Heart right ventricle (tissue), 16 donors: ENCODE data around the gene MACROH2A1. TPM values are rescaled to one million over a fixed set of nuclear protein-coding genes. Genes with fewer than 3 reads are reported as not detected.

Experiments
- ATAC-seq, 8 donors: fragments of 200-7000 bp; cut with Tn5 transposase; one replicate each; pipeline ENCODE4 v1.9.1; 2020; ENCODE audit warnings: mild to moderate bottlenecking in 8 of 8, moderate library complexity in 8 of 8, moderate number of reproducible peaks in 1 of 8
- DNase-seq, 2 donors: peaks; one replicate each; pipeline ENCODE4 v3.0.0-alpha.2; 2020
- H3K27ac ChIP-seq, 10 donors: fragments of 200-600 bp; sonication (generic) in 2 of 10; one replicate each; pipeline versions ENCODE4 v1.5.0 to v1.8.0; 2020 to 2022; ENCODE audit warnings: mild to moderate bottlenecking in 3 of 10
- H3K27me3 ChIP-seq, 7 donors: fragments of 200-600 bp; one replicate each; pipeline ENCODE4 v1.8.0; 2021 to 2022; ENCODE audit warnings: mild to moderate bottlenecking in 2 of 7
- H3K36me3 ChIP-seq, 9 donors: fragments of 200-600 bp; sonication (generic) in 1 of 9; one replicate each; pipeline versions ENCODE4 v1.5.0 to v1.8.0; 2020 to 2022; ENCODE audit warnings: mild to moderate bottlenecking in 2 of 9
- H3K4me1 ChIP-seq, 9 donors: fragments of 200-600 bp; sonication (generic) in 1 of 9; one replicate each; pipeline versions ENCODE4 v1.5.0 to v1.8.0; 2020 to 2022; ENCODE audit warnings: mild to moderate bottlenecking in 4 of 9
- H3K4me3 ChIP-seq, 10 donors: fragments of 200-600 bp; sonication (generic) in 2 of 10; one replicate each; pipeline versions ENCODE4 v1.5.0 to v1.8.0; 2020 to 2022; ENCODE audit warnings: mild to moderate bottlenecking in 7 of 10, moderate library complexity in 2 of 10
- H3K9me3 ChIP-seq, 11 donors: fragments of 200-600 bp in 10 of 11; sonication (generic) in 2 of 11; one replicate each; pipeline versions ENCODE4 v1.5.0 to v1.8.0; 2013 to 2022; ENCODE audit warnings: mild to moderate bottlenecking in 2 of 11, control low read depth in 1 of 11, moderate library complexity in 1 of 11
- WGBS, 2 donors: extraction: QIAGEN DNeasy Blood & Tissue Kit; methylation state at CpG; one replicate each; pipeline ENCODE4 v1.1.7; 2013; ENCODE audit warnings: inconsistent platforms in 1 of 2; 5-methylcytosine and 5-hydroxymethylcytosine counted together
- intact Hi-C, 10 donors: fragments of 100-400 bp; cut with DNase I; formaldehyde crosslinking; loops; one replicate each; pipeline versions ENCODE4 v1.11.1 to v1.14.2; 2022
- polyA plus RNA-seq, 2 donors: library from polyadenylated mRNA; stranded (reverse); fragments of 200-250 nt; gene quantifications; one replicate each; pipeline ENCODE4 v1.2.3, GENCODE V29; 2013
- total RNA-seq, 10 donors: library from RNA; stranded (reverse); fragmentation: NEBNext Ultra II Directional in 3 of 10; extraction: Animal tissue kit (Norgen Biotek cat#: 25700) in 3 of 10; gene quantifications; one replicate each; pipeline versions ENCODE4 v1.2.1 to v1.2.4, GENCODE V29; 2021 to 2023
- TF ChIP-seq, protein P1 (sequence below), 9 donors: fragments of 200-600 bp; sonication (generic) in 2 of 9; IDR thresholded peaks; one replicate each; pipeline versions ENCODE4 v1.5.0 to v1.8.0; 2021 to 2022; ENCODE audit warnings: antibody characterized with exemption in 9 of 9, mild to moderate bottlenecking in 5 of 9, moderate library complexity in 1 of 9
- donor health status: Arrhythmogenic right ventricular cardiomyopathy.
- donor health status: ischemic (EF 13 %, LVEDD 7.1; RV severe dilation, severe dysfunction).
- donor health status: healthy with polysubstance abuse.
- donor health status: DM: no; HTN: yes; CAD: no.
- donor health status: DM: no; HTN: no; CAD: no.
- donor health status: ischemic (EF 25% LVEDD 6.9; RV normal size, moderate dysfunction).
- donor health status: ischemic (EF 25% LVEDD 5.7; RV mildly dilated, moderate dysfunction).
- donor health status: healthy.
- donor health status: DM: yes; HTN: yes; CAD: no.
- donor health status: Ischemic cardiomyopathy.
- donor health status: ischemic (EF 35%, LVEDD 5.7; RV mildly dilated, moderate dysfunction).
- donor health status: nonischemic (EF 11% LVEDD 7.7; RV severe dilation, severe dysfunction).
- donor health status: DM: yes; HTN: yes; CAD: no.
- donor health status: PGD.
- donor health status: ischemic (EF 29% LVEDD 5.4; RV normal size, mild dysfunction).
- donor health status: nonischemic (EF 23%, LVEDD 6.1; RV moderate dilation, normal function).

The MACROH2A1 gene
- total and polyA plus RNA-seq, 12 donors, result 80.0 to 152 (median 101) TPM

DNA sequence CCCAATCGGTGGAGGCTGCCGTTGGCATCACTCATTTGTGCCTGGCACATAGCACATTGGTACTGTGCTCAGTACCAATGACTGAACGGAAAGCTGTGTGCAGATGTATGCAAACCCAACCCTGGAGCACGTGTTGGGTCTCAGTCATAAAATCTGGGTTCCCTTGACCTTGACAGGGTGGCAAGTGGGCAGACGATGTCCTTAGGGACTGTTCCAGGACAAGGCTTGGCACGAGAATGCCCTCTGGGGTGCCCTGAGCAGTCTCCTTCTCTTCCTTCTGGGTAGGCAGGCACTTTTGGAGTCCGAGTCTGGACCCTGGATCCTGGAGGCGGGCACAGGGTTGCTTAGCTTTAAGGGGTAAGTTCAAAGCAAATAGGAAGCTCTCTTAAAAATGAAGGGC is 75.8 kb downstream of the MACROH2A1 start:
- DNase-seq (no peak), ATAC-seq (no peak)
- intact Hi-C loops, result no loop called here

DNA sequence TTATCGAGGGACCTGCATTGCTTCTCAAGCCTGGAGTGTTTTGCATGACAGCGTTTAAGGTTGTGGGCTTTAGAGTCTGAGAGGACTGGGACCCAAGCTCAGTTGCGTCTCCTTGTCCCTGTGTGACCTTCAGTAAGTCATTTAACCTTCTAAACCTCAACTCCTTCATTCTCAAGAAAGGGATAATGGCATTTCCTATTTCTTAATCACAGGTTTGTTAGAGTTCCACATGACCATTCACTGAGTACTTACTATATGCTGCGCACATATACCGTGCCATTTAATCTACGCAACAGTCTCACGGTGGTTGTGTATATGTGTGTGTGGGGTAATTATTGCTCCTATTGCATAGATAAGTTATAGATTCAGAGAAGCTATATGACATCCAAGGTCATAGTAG is 76.3 kb downstream of the MACROH2A1 start:
- H3K9me3 ChIP-seq, result no peaks in the 10 kb centered on the region
- WGBS, 2 donors, result 95% methylated on average over 7 of the region's 7 CpGs
- no peak for DNase-seq
- TF ChIP-seq, protein P1, sequence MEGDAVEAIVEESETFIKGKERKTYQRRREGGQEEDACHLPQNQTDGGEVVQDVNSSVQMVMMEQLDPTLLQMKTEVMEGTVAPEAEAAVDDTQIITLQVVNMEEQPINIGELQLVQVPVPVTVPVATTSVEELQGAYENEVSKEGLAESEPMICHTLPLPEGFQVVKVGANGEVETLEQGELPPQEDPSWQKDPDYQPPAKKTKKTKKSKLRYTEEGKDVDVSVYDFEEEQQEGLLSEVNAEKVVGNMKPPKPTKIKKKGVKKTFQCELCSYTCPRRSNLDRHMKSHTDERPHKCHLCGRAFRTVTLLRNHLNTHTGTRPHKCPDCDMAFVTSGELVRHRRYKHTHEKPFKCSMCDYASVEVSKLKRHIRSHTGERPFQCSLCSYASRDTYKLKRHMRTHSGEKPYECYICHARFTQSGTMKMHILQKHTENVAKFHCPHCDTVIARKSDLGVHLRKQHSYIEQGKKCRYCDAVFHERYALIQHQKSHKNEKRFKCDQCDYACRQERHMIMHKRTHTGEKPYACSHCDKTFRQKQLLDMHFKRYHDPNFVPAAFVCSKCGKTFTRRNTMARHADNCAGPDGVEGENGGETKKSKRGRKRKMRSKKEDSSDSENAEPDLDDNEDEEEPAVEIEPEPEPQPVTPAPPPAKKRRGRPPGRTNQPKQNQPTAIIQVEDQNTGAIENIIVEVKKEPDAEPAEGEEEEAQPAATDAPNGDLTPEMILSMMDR (IDR thresholded peaks at IDR 0.05), result no peak
- H3K27me3 ChIP-seq, result no peaks in the 10 kb centered on the region
- no peaks in the 10 kb centered on the region for H3K36me3 ChIP-seq
- no peak overlapping the region for H3K4me3 ChIP-seq
- ATAC-seq, result no peak
- H3K27ac ChIP-seq, result no peak overlapping the region
- intact Hi-C loops, result no loop called here
- H3K4me1 ChIP-seq, result no peaks in the 10 kb centered on the region

More for the DNA sequence above, 75.8 kb downstream of the MACROH2A1 start:
- WGBS, 2 donors, result 90 to 94% methylated on average over 8 of the region's 8 CpGs
- Histone ChIP-seq H3K27ac (no peak overlapping the region), H3K4me3 (no peak overlapping the region), H3K9me3 (no peaks in the 10 kb centered on the region), H3K4me1 (no peaks in the 10 kb centered on the region), H3K36me3 (no peaks in the 10 kb centered on the region), H3K27me3 (no peaks in the 10 kb centered on the region)
- TF ChIP-seq, protein P1 (IDR thresholded peaks at IDR 0.05), result no peak

DNA sequence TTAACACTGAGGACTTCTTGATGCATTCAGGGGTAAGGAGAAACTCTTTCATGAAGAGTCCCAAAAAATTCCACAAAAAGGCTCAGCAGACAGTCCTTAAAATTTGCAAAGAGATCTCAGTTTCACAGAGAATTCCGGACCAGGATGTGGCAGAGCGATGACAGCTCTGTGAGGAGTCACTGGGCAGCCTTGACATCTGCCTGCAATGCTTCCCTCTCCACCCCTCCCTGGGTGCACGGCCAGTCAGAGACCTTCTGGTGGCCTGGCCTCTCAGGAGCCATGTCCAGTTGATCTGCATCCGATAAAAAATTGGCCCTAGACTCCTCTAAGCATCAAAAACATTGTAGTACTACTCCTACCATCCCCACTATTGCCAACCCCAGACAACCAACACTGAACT is 76.8 kb downstream of the MACROH2A1 start:
- DNase-seq, result no peak
- TF ChIP-seq, protein P1 (IDR thresholded peaks at IDR 0.05), result no peak
- intact Hi-C loops, result no loop called here

DNA sequence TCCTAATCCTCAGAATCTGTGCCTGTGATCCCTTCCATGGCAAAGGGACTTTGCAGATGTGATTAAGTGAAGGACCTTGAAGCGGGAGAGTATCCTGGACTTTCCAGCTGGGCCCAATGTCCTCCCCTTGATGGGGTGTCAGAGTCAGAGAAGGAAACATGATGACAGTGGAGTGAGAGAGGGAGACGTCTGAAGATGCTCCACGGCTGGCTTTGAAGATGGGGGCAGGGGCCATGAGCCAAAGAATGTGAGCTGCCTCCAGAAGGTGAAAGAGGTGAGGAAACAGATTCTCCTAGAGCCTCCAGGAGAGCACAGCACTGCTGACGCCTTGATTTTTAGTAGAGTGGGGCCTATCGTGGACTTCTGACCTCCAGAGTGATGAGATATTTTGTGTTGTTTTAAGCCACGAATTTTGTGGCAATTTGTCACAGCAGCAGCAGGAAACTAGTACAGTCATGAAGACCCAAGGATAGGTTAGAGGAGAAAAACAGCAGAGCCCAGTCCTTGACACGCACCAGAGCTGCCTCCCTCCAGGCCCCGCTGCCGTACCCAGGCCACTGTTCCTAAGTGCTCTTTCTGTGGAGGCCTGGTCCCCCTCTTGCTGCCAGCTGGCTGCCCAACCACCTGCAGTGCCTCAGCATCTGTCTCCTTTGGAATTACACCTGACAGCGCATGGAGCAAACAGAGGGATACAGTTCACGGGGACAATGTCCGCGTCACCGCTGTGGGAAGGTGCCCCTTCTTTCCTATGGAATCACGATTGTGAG is 78.1 kb downstream of the MACROH2A1 start:
- Histone ChIP-seq H3K4me3 (no peak overlapping the region), H3K27ac (no peak overlapping the region), H3K27me3 (no peaks in the 10 kb centered on the region), H3K4me1 (no peaks in the 10 kb centered on the region), H3K36me3 (no peaks in the 10 kb centered on the region), H3K9me3 (no peaks in the 10 kb centered on the region)
- intact Hi-C loops, result no loop called here
- DNase-seq (no peak), ATAC-seq (no peak)
- 88 to 89% methylated on average over 15 of the region's 15 CpGs for WGBS, 2 donors
- TF ChIP-seq, protein P1 (IDR thresholded peaks at IDR 0.05), result no peak

More for the DNA sequence above, 76.8 kb downstream of the MACROH2A1 start:
- ATAC-seq, result no peak
- 64 to 71% methylated on average over 4 of the region's 4 CpGs for WGBS, 2 donors
- Histone ChIP-seq H3K27ac (no peak overlapping the region), H3K4me1 (no peaks in the 10 kb centered on the region), H3K36me3 (no peaks in the 10 kb centered on the region), H3K27me3 (no peaks in the 10 kb centered on the region), H3K9me3 (no peaks in the 10 kb centered on the region), H3K4me3 (no peak overlapping the region)
